Activated CD4-positive, alpha-beta T cell treated with anti-CD3 and anti-CD28 coated beads, Interleukin-2, amount 10 ng/mL, durations not matched to agents 24 days and 14 days (primary cell): ENCODE data around the gene C3. TPM values are rescaled to one million over a fixed set of nuclear protein-coding genes. Genes with fewer than 3 reads are reported as not detected.
"Not testable (repeated sequence)": the region's sequence is repeated elsewhere in the genome, so short reads cannot be mapped to it uniquely, and the experiment has no call there.

Source experiments
- DNase-seq: peaks from one replicate; pipeline ENCODE4 v3.0.0; 2022
- H3K27ac Mint-ChIP-seq: one replicate; pipeline ENCODE4 v1.8.0; 2022; ENCODE audit warnings: mild to moderate bottlenecking, mixed read lengths
- H3K27me3 Mint-ChIP-seq: one replicate; pipeline ENCODE4 v1.8.0; 2022; ENCODE audit warnings: mixed read lengths
- H3K36me3 Mint-ChIP-seq: one replicate; pipeline ENCODE4 v1.8.0; 2022; ENCODE audit warnings: low read depth, mild to moderate bottlenecking, mixed read lengths
- H3K4me1 Mint-ChIP-seq: one replicate; pipeline ENCODE4 v1.8.0; 2021; ENCODE audit warnings: mixed read lengths
- H3K4me3 Mint-ChIP-seq: one replicate; pipeline ENCODE4 v1.8.0; 2022; ENCODE audit warnings: mild to moderate bottlenecking, moderate library complexity, mixed read lengths
- H3K9me3 Mint-ChIP-seq: one replicate; pipeline ENCODE4 v1.8.0; 2021; ENCODE audit warnings: mixed read lengths
- intact Hi-C: fragments of 100-400 bp; cut with micrococcal nuclease; formaldehyde crosslinking; loops from one replicate; pipeline ENCODE4 v1.15.1; 2023
- total RNA-seq: library from RNA; stranded (reverse); gene quantifications from 2 replicates; pipeline ENCODE4 v1.2.3, GENCODE V29; 2022

Gene C3
- total RNA-seq, 1 donor from 2014 or later, result 4.8 TPM

- DNase-seq, result peak; percentile 91
- not testable (repeated sequence) for H3K27me3 Mint-ChIP-seq, H3K9me3 Mint-ChIP-seq, H3K27ac Mint-ChIP-seq
- intact Hi-C loops, result loop anchor here (1.0 to 5.0 kb wide), 10 partner anchors 7 to 201 kb away; partner anchors contain the start of gene TNFSF14
- H3K4me3 Mint-ChIP-seq, result peak overlapping the region; percentile 78
- peaks cover 50% of the 10 kb centered on the region for H3K4me1 Mint-ChIP-seq
- peaks cover 26% of the 10 kb centered on the region for H3K36me3 Mint-ChIP-seq
Observed at GRCh38 chr19:6661509-6662244, 58.8 kb downstream of the C3 start.

GRCh38 chr19:6660930-6661329, 59.5 kb downstream of the C3 start:
- intact Hi-C loops, result loop anchor here (1.0 to 5.0 kb wide), 8 partner anchors 9 to 201 kb away; partner anchors contain the start of gene TNFSF14
- Mint-ChIP-seq H3K9me3 (peaks cover 7% of the 10 kb centered on the region), H3K27ac (no peak overlapping the region), H3K4me1 (peaks cover 56% of the 10 kb centered on the region), H3K27me3 (no peaks in the 10 kb centered on the region), H3K4me3 (peak overlapping the region; percentile 78), H3K36me3 (peaks cover 29% of the 10 kb centered on the region)
- no peak for DNase-seq

- DNase-seq, H3K4me3 Mint-ChIP-seq, H3K27me3 Mint-ChIP-seq, H3K9me3 Mint-ChIP-seq, H3K27ac Mint-ChIP-seq, intact Hi-C loops: not testable (repeated sequence)
- Mint-ChIP-seq H3K4me1 (peaks cover 64% of the 10 kb centered on the region), H3K36me3 (peaks cover 31% of the 10 kb centered on the region)
Observed at GRCh38 chr19:6656390-6656789, 64.1 kb downstream of the C3 start.

- H3K9me3 Mint-ChIP-seq, result no peaks in the 10 kb centered on the region
- H3K4me3 Mint-ChIP-seq, result peak overlapping the region; percentile 83
- H3K36me3 Mint-ChIP-seq, result peaks cover 27% of the 10 kb centered on the region
- peak overlapping the region; percentile 98 for H3K27ac Mint-ChIP-seq
- intact Hi-C loops, result loop anchor here (1.0 kb wide), 4 partner anchors 8 to 24 kb away; partner anchors contain the start of gene TNFSF14
- peak; percentile 87 for DNase-seq
- H3K4me1 Mint-ChIP-seq, result peaks cover 57% of the 10 kb centered on the region
- H3K27me3 Mint-ChIP-seq, result no peaks in the 10 kb centered on the region
Observed at GRCh38 chr19:6654347-6655310, 65.8 kb downstream of the C3 start.

GRCh38 chr19:6652805-6653094, 67.7 kb downstream of the C3 start:
- DNase-seq, result no peak
- Mint-ChIP-seq H3K27me3 (no peaks in the 10 kb centered on the region), H3K36me3 (peaks cover 13% of the 10 kb centered on the region), H3K27ac (peak overlapping the region; percentile 89), H3K9me3 (no peaks in the 10 kb centered on the region), H3K4me3 (peak overlapping the region; percentile 41), H3K4me1 (peaks cover 46% of the 10 kb centered on the region)
- intact Hi-C loops, result no loop called here

GRCh38 chr19:6651965-6652804, 68.3 kb downstream of the C3 start:
- intact Hi-C loops, result no loop called here
- Mint-ChIP-seq H3K4me3 (peak overlapping the region; percentile 41), H3K4me1 (peaks cover 43% of the 10 kb centered on the region), H3K36me3 (peaks cover 9% of the 10 kb centered on the region), H3K9me3 (no peaks in the 10 kb centered on the region), H3K27me3 (no peaks in the 10 kb centered on the region), H3K27ac (peak overlapping the region; percentile 89)
- no peak for DNase-seq

GRCh38 chr19:6649185-6649584, 71.3 kb downstream of the C3 start:
- Mint-ChIP-seq H3K4me1 (peaks cover 32% of the 10 kb centered on the region), H3K9me3 (no peaks in the 10 kb centered on the region), H3K4me3 (no peak overlapping the region), H3K36me3 (peaks cover 2% of the 10 kb centered on the region), H3K27ac (peak overlapping the region; percentile 40), H3K27me3 (no peaks in the 10 kb centered on the region)
- DNase-seq, result no peak
- intact Hi-C loops, result no loop called here

GRCh38 chr19:6648141-6648715, 72.2 kb downstream of the C3 start:
- no peak for DNase-seq
- intact Hi-C loops, result no loop called here
- H3K36me3 Mint-ChIP-seq, result peaks cover 2% of the 10 kb centered on the region
- no peak overlapping the region for H3K27ac Mint-ChIP-seq
- H3K4me1 Mint-ChIP-seq, result peaks cover 29% of the 10 kb centered on the region
- no peaks in the 10 kb centered on the region for H3K9me3 Mint-ChIP-seq
- no peak overlapping the region for H3K4me3 Mint-ChIP-seq
- no peaks in the 10 kb centered on the region for H3K27me3 Mint-ChIP-seq

GRCh38 chr19:6644796-6645195, 75.7 kb downstream of the C3 start:
- H3K27me3 Mint-ChIP-seq, result no peaks in the 10 kb centered on the region
- peaks cover 33% of the 10 kb centered on the region for H3K4me1 Mint-ChIP-seq
- DNase-seq, result no peak
- no peaks in the 10 kb centered on the region for H3K9me3 Mint-ChIP-seq
- peaks cover 2% of the 10 kb centered on the region for H3K36me3 Mint-ChIP-seq
- intact Hi-C loops, result loop anchor here (5.0 kb wide), 1 partner anchor 73 kb away; no protein-coding TSS in a partner anchor
- no peak overlapping the region for H3K27ac Mint-ChIP-seq
- no peak overlapping the region for H3K4me3 Mint-ChIP-seq

- intact Hi-C loops, result loop anchor here (2.0 to 5.0 kb wide), 2 partner anchors 30 to 77 kb away; partner anchors contain the start of gene TNFSF14
- Mint-ChIP-seq H3K27ac (peak overlapping the region; percentile 87), H3K4me1 (peaks cover 36% of the 10 kb centered on the region)
- not testable (repeated sequence) for H3K36me3 Mint-ChIP-seq, DNase-seq, H3K4me3 Mint-ChIP-seq, H3K27me3 Mint-ChIP-seq, H3K9me3 Mint-ChIP-seq
Observed at GRCh38 chr19:6640333-6640732, 80.1 kb downstream of the C3 start.

- Mint-ChIP-seq H3K4me3 (peak overlapping the region; percentile 40), H3K27me3 (no peaks in the 10 kb centered on the region), H3K9me3 (no peaks in the 10 kb centered on the region), H3K36me3 (peaks cover 2% of the 10 kb centered on the region), H3K4me1 (peaks cover 36% of the 10 kb centered on the region), H3K27ac (peak overlapping the region; percentile 87)
- intact Hi-C loops, result no loop called here
- peak; percentile 77 for DNase-seq
Observed at GRCh38 chr19:6639439-6639838, 81.0 kb downstream of the C3 start.

- intact Hi-C loops, result loop anchor here (1.0 to 5.0 kb wide), 3 partner anchors 41 to 115 kb away; partner anchors contain the start of gene CD70
- H3K27me3 Mint-ChIP-seq, H3K9me3 Mint-ChIP-seq, H3K36me3 Mint-ChIP-seq, DNase-seq, H3K4me3 Mint-ChIP-seq, H3K27ac Mint-ChIP-seq: not testable (repeated sequence)
- peaks cover 29% of the 10 kb centered on the region for H3K4me1 Mint-ChIP-seq
Observed at GRCh38 chr19:6633456-6633813, 87.0 kb downstream of the C3 start.
